BLaER1 treated with 17β-estradiol and CSF1 and Interleukin-3, amounts not matched to agents 10 nM and 100 nM (cell line): ENCODE results near the gene AGAP1.

Experiments
- H3K27ac ChIP-seq, 11 experiments: shearing (Covaris generic); formaldehyde crosslinking; 2 replicates each; pipeline ENCODE4 v1.8.1; 2022
- H3K27me3 ChIP-seq, 11 experiments: shearing (Covaris generic); formaldehyde crosslinking; 2 replicates each; pipeline ENCODE4 v1.8.1; 2022
- H3K36me3 ChIP-seq, 11 experiments: shearing (Covaris generic); formaldehyde crosslinking; 2 replicates each; pipeline ENCODE4 v1.8.1; 2022
- H3K4me1 ChIP-seq, 10 experiments: shearing (Covaris generic); formaldehyde crosslinking; 2 replicates each; pipeline ENCODE4 v1.8.1; 2022
- H3K4me2 ChIP-seq, 11 experiments: shearing (Covaris generic); formaldehyde crosslinking; 2 replicates each; pipeline ENCODE4 v1.8.1; 2022
- H3K4me3 ChIP-seq, 10 experiments: shearing (Covaris generic); formaldehyde crosslinking; 2 replicates each; pipeline ENCODE4 v1.8.1; 2022
- H3K9ac ChIP-seq, 11 experiments: shearing (Covaris generic); formaldehyde crosslinking; 2 replicates each; pipeline ENCODE4 v1.8.1; 2022
- H3K9me3 ChIP-seq, 11 experiments: shearing (Covaris generic); formaldehyde crosslinking; replicated peaks in 1 of 11; 2 replicates each; pipeline ENCODE4 v1.8.1; 2022
- H4K20me1 ChIP-seq, 11 experiments: shearing (Covaris generic); formaldehyde crosslinking; 2 replicates each; pipeline ENCODE4 v1.8.1; 2022
- Cebpa-rat ChIP-seq, 11 experiments: shearing (Covaris generic); IDR thresholded peaks; 2 replicates each; pipeline ENCODE4 v1.8.1; 2022

Gene AGAP1

GRCh38 chr2:235850289-235850688, 356.4 kb downstream of the AGAP1 start:
- Histone ChIP-seq H3K4me1 (no peaks in the 10 kb centered on the region), H3K4me2 (no peak overlapping the region)

DNA sequence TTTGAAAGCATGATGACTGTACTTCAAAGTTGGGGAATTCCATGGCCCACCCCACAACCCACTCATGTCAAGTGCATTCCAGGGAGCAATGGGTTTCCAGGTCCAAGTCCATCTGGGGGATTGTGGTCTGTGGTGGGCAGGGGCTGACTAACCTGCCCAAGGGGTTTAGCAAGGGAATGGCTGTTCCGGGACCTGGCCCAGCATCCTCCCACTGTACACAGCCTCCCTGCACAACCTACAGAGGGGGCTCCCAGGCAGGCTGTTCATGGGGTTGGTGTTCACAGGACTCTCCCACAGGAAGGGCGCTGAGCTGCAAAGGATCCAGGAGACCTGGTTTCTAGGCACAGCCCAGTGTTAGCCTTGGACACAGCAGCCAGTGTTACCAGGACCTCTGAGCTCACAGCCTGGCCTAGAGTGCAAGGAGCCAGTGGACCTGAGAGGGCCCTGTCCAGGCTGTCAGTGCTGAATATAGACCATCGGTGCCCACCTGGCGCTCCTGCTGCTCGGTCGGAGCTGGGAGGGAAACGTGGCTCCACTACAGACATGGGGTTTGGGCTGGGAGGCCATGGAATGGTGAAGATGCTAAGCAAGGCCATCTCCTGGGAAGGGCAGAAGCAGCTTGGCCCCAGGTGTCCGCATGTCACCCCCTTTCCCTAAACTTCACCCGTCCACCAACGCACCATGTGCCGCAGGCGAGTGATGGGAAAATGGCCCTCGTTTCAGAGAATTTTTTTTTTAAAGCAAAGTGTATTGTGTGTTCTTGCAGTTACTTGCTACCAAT, 357.1 kb downstream of the AGAP1 start:
- no peak overlapping the region for H3K4me2 ChIP-seq
- H3K9ac ChIP-seq = no peak overlapping the region
- no peaks in the 10 kb centered on the region for H3K27me3 ChIP-seq
- H3K4me3 ChIP-seq = no peak overlapping the region
- peaks cover 0 to 79% (median 29%) of the 10 kb centered on the region in 11 experiments; a peak in 12 of 22 replicates for H3K36me3 ChIP-seq
- H3K9me3 ChIP-seq = no peaks in the 10 kb centered on the region
- no peaks in the 10 kb centered on the region for H3K4me1 ChIP-seq
- no peak for TF ChIP-seq Cebpa-rat (IDR thresholded peaks at IDR 0.05)
- H4K20me1 ChIP-seq = peaks cover 0 to 10% (median 0%) of the 10 kb centered on the region in 11 experiments; a peak in 5 of 22 replicates
- no peak overlapping the region for H3K27ac ChIP-seq

More at GRCh38 chr2:235850289-235850688, 356.4 kb downstream of the AGAP1 start:
- H3K27ac ChIP-seq = no peak overlapping the region
- peaks cover 0 to 10% (median 0%) of the 10 kb centered on the region in 11 experiments; a peak in 4 of 22 replicates for H4K20me1 ChIP-seq
- TF ChIP-seq Cebpa-rat (IDR thresholded peaks at IDR 0.05) = no peak
- peaks cover 0 to 74% (median 26%) of the 10 kb centered on the region in 11 experiments; a peak in 12 of 22 replicates for H3K36me3 ChIP-seq
- no peak overlapping the region for H3K4me3 ChIP-seq
- H3K9ac ChIP-seq = no peak overlapping the region
- no peaks in the 10 kb centered on the region for H3K27me3 ChIP-seq
- no peaks in the 10 kb centered on the region for H3K9me3 ChIP-seq

GRCh38 chr2:235851828-235852525, 358.1 kb downstream of the AGAP1 start:
- TF ChIP-seq Cebpa-rat (IDR thresholded peaks at IDR 0.05) = no peak
- Histone ChIP-seq H3K27ac (no peak overlapping the region), H3K36me3 (peaks cover 0 to 79% (median 39%) of the 10 kb centered on the region in 11 experiments; a peak in 12 of 22 replicates), H3K9me3 (no peaks in the 10 kb centered on the region), H3K4me3 (no peak overlapping the region), H3K27me3 (no peaks in the 10 kb centered on the region), H3K4me2 (no peak overlapping the region), H3K4me1 (no peaks in the 10 kb centered on the region), H3K9ac (no peak overlapping the region), H4K20me1 (peaks cover 0 to 15% (median 0%) of the 10 kb centered on the region in 11 experiments; a peak in 6 of 22 replicates)

- no peaks in the 10 kb centered on the region for H3K27me3 ChIP-seq
- H4K20me1 ChIP-seq = peaks cover 0 to 19% (median 0%) of the 10 kb centered on the region in 11 experiments; a peak in 6 of 22 replicates
- H3K4me2 ChIP-seq = no peak overlapping the region
- no peak overlapping the region for H3K9ac ChIP-seq
- TF ChIP-seq Cebpa-rat (IDR thresholded peaks at IDR 0.05) = no peak
- H3K4me3 ChIP-seq = no peak overlapping the region
- H3K4me1 ChIP-seq = no peaks in the 10 kb centered on the region
- H3K9me3 ChIP-seq = no peaks in the 10 kb centered on the region
- no peak overlapping the region for H3K27ac ChIP-seq
- peaks cover 0 to 82% (median 41%) of the 10 kb centered on the region in 11 experiments; a peak in 12 of 22 replicates for H3K36me3 ChIP-seq
Observed at GRCh38 chr2:235852526-235852920, 358.7 kb downstream of the AGAP1 start.

DNA sequence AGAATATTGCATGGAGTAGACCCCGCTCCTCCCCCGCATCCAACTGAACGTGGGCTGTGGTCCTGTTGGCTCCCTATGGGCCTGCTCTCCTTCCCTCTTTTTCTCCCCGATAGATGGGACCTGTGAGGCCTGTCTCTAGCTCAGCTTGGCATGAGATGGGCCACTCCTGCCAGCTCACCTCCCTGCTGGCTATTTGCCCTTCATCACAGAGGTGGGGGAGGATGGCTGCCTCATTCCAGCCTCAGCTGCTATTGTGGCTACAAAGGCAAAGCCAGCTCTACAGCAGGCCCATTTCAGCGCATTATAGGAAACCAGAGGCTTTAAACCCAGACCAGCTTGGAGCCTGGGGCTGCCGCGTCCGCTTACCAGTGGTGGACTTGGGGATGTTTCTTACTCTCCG, 360.4 kb downstream of the AGAP1 start:
- H3K4me2 ChIP-seq = no peak overlapping the region
- no peak overlapping the region for H3K27ac ChIP-seq
- no peaks in the 10 kb centered on the region for H3K27me3 ChIP-seq
- TF ChIP-seq Cebpa-rat (IDR thresholded peaks at IDR 0.05) = no peak
- H3K9me3 ChIP-seq = no peaks in the 10 kb centered on the region
- peaks cover 0 to 73% (median 32%) of the 10 kb centered on the region in 11 experiments; a peak in 12 of 22 replicates for H3K36me3 ChIP-seq
- H4K20me1 ChIP-seq = peaks cover 0 to 19% (median 0%) of the 10 kb centered on the region in 11 experiments; a peak in 6 of 22 replicates
- H3K4me1 ChIP-seq = no peaks in the 10 kb centered on the region
- no peak overlapping the region for H3K9ac ChIP-seq
- no peak overlapping the region for H3K4me3 ChIP-seq

- peaks cover 0 to 69% (median 32%) of the 10 kb centered on the region in 11 experiments; a peak in 12 of 22 replicates for H3K36me3 ChIP-seq
- H3K9me3 ChIP-seq = no peaks in the 10 kb centered on the region
- H3K4me3 ChIP-seq = no peak overlapping the region
- peaks cover 0 to 19% (median 0%) of the 10 kb centered on the region in 11 experiments; a peak in 6 of 22 replicates for H4K20me1 ChIP-seq
- no peak for TF ChIP-seq Cebpa-rat (IDR thresholded peaks at IDR 0.05)
- no peaks in the 10 kb centered on the region for H3K27me3 ChIP-seq
- no peak overlapping the region for H3K9ac ChIP-seq
- peaks cover 0 to 6% (median 0%) of the 10 kb centered on the region in 10 experiments; a peak in 7 of 20 replicates for H3K4me1 ChIP-seq
- H3K4me2 ChIP-seq = no peak overlapping the region
- no peak overlapping the region for H3K27ac ChIP-seq
Observed at GRCh38 chr2:235855011-235855410, 361.2 kb downstream of the AGAP1 start.

DNA sequence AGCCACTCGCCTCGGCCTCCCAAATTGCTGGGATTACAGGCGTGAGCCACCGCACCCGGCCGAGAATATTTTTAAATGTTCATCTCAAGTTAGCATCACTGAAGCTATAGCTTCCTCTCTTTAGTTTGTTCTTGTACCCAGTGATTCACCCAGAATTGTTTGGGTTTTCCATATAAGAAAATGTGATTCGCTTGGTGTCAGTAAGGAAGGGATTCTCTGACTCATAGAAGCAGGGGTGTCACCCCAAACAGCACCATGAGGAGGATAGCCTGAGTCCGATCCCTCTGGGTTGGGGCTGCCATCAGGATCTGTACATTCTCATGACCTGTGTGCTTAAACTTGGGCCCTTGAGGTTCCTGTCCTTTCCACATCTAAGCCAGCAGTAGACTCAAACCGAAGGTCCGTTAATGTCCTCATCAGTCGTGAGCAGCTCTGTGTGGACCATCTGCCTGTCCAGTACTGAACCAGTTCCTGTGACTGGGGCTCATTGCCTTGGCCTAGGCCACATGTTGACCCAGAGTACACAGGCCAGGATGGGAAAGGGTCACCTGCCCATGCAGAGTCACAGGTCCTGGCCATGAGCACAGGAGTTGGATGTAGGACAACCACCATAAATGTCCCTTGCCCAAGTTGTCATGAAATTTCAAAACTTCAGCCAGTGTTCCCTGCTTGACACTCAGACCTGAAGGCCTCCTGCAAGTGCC, 362.5 kb downstream of the AGAP1 start:
- Histone ChIP-seq H3K36me3 (peaks cover 0 to 64% (median 34%) of the 10 kb centered on the region in 11 experiments; a peak in 12 of 22 replicates), H3K9me3 (no peaks in the 10 kb centered on the region), H3K4me2 (no peak overlapping the region), H4K20me1 (peaks cover 0 to 19% (median 0%) of the 10 kb centered on the region in 11 experiments; a peak in 6 of 22 replicates), H3K27ac (no peak overlapping the region), H3K4me1 (peaks cover 0 to 12% (median 0%) of the 10 kb centered on the region in 10 experiments; a peak in 7 of 20 replicates), H3K9ac (no peak overlapping the region), H3K27me3 (no peaks in the 10 kb centered on the region), H3K4me3 (no peak overlapping the region)
- no peak for TF ChIP-seq Cebpa-rat (IDR thresholded peaks at IDR 0.05)

- Histone ChIP-seq H3K4me3 (no peak overlapping the region), H3K4me2 (no peak overlapping the region), H4K20me1 (peaks cover 0 to 19% (median 0%) of the 10 kb centered on the region in 11 experiments; a peak in 6 of 22 replicates), H3K4me1 (peaks cover 0 to 12% (median 0%) of the 10 kb centered on the region in 10 experiments; a peak in 7 of 20 replicates), H3K36me3 (peaks cover 0 to 65% (median 39%) of the 10 kb centered on the region in 11 experiments; a peak in 14 of 22 replicates), H3K9me3 (no peaks in the 10 kb centered on the region), H3K27me3 (no peaks in the 10 kb centered on the region), H3K9ac (no peak overlapping the region), H3K27ac (no peak overlapping the region)
- no peak for TF ChIP-seq Cebpa-rat (IDR thresholded peaks at IDR 0.05)
Observed at GRCh38 chr2:235857598-235857997, 363.8 kb downstream of the AGAP1 start.
